NCI-H187 treated with DMSO at 0.1 percent for 48 hours (cell line): Measurements from ENCODE around the gene PSMB10.
A peak's percentile ranks its signal among the peaks of the same experiment; 100 is the strongest.
"Not testable (repeated sequence)": the region's sequence is repeated elsewhere in the genome, so short reads cannot be mapped to it uniquely, and the experiment has no call there.

Experiments
- DNase-seq: peaks from one replicate; lab custom pipeline; 2025; lab: John Stamatoyannopoulos, UW

PSMB10 gene

DNA sequence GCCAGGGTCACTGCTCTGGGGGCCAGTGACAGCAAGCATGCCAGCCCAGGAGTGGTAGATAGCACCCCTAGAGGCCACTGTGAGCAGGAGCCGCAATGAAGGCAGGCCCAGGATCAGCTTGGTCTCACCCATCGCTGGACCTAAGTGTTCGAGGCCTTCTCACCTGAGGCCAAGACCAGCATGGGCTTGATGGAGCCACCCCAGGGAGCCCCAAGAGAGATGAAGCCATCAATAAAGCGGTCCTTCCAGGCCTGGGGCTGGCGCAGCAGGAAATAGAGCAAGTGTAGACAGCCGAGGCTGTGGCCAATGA lies 5.5 kb upstream of the PSMB10 start:
- no peak for DNase-seq

DNA sequence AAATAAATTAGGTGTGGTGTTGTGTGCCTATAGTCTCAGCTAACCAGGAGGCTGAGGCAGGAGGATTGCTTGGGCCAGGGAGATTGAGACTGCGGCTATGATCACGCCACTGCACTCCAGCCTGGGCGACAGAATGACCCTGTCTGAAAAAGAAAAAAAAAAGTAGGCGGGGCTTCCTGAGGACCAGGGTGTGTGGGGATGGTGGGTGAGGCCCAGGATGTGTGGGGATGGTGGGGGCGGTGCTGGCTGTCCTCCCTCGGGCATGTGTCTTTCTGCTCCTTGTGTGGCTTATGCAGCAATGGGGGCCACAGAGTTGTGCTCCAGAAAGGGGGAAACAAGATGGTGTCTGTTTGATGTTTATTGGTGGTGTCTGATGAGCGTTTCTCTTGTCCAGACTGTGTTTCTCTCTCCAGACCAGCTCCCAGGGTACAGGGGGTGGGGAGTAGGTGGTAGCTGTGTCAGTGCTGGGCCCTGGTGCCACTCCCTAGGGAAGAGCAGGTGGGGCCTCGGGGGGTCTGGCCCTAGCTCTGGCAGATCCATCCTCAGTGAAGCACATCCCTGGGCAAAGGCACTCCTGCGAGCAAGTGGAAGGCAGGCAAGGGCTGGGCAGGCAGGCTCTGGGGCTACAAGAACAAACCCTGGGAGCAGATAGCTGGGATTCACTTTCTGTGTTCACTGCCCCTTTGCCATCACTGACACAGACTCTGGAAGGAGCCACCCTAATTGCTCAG lies 5.0 kb upstream of the PSMB10 start:
- DNase-seq, result no peak

DNA sequence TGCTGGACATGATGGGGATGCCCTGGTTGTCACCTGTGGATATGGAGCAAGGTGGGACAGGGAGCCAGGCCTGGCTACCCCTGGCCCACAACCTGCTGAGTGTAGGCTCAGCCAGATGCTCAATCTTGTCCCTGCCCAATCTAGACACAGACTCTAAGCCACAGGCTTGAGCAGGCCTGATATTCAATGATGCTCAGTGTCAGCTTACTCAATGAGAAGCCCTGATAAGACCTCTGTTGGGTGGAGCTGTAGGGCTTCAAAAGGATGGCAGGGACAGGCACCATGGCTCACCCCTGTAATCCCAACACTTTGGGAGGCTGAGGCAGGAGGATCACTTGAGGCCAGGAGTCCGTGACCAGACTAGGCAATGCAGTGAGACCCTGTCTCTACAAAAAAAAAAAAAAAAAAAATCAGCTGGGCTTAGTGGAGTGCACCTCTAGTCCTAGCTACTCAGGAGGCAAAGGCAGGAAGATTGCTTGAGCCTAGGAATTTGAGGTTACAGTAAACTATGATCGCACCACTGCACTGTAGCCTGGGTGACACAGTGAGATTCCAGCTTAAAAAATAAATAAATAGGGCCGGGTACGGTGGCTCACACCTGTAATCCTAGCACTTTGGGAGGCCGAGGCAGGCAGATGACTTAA lies 3.9 kb upstream of the PSMB10 start:
- DNase-seq, result no peak

DNA sequence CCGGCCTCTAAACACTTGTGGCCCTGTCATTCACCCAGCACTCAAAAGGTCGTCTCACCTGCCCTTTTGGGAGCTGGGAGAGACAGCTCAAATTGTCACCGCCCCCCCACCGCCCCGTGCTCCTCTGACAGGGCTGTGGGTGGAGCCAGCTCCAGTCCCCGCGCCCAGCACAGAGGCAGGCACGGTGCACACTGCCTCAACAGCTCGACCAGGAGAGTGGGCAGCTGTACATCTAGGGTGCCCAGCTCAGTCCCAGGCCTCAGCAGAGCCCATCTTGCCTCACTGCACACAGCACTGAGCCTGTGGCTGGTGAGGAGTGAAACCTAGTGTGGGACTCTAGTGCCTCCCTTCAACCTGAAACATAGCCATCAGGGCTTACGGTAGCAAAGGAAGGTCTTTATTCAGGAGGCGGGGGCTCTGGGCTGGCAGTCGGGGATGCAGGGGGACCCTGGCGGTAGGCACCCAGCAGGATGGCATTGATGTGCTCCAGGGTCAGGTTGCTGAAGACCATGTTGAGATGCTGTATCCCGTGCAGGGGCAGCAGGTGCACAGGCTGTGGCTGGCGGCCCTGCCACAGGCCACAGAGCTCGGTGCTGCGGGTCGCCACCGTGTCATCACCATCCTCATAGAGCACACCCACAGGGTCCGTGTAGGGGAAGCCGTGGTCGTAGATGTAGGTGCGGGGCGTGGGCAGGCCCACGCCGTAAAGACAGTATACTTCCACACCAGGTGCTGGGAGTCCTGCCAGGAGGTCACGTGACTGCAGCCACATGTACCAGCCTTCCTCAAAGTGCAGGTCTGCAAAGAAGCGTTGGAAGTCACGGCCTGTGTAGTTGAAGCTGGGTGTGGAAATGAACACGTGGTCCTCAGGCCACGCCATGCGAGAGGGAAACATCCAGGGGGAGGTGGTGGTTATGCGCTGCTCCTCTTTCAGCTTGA lies 3.1 kb upstream of the PSMB10 start:
- DNase-seq, result no peak

DNA sequence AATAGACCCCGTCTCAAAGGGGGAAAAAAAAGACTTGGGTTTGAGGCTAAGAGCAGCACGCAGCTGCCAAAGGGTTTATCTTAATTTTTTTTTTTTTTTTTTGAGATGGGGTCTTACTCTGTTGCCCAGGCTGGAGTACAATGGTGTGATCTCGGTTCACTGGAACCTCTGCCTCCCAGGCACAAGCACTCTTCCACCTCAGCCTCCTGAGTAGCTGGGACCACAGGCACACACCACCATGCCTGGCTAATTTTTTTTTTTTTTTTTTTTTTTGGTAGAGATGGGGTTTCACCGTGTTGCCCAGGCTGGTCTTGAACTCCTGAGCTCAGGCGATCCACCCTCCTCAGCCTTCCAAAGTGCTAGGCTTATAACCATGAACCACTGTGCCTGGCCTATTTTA lies 1.1 kb upstream of the PSMB10 start:
- DNase-seq, result not testable (repeated sequence)

DNA sequence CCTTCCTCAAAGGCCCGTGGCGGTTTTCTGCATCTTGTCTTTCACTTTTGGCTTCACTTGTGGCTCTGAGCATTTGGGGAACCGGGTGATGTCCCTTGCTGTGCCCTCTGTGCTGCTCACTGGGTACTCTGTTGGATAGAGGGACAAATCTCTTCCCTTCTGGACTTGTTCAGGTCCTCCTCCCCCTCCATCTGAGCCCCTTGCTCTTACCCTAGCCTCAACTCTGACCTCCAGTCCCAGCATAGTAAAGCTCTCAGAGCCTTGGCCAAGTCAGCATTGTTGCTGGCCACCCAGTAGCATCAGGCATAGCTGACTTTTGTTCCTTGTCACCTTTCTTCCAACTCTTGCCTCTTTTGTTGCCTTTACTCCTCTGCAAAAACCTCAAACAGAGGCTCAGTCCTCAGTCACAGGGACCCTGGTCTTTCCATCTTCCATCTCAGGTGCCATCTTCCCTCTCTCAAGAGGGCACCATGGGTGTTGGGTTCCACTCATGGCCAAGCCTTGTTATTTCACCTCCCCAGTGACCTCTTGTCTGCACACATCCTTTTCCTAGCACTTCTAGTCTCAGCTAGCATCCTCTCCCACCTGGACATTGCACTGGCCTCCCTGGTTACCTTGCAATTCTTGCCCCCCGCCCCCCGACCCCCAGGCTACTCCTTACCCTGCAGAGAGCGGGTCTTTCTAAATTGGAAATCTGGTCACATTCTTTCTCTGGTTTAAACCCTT lies 393 bp upstream of the PSMB10 start:
- no peak for DNase-seq

DNA sequence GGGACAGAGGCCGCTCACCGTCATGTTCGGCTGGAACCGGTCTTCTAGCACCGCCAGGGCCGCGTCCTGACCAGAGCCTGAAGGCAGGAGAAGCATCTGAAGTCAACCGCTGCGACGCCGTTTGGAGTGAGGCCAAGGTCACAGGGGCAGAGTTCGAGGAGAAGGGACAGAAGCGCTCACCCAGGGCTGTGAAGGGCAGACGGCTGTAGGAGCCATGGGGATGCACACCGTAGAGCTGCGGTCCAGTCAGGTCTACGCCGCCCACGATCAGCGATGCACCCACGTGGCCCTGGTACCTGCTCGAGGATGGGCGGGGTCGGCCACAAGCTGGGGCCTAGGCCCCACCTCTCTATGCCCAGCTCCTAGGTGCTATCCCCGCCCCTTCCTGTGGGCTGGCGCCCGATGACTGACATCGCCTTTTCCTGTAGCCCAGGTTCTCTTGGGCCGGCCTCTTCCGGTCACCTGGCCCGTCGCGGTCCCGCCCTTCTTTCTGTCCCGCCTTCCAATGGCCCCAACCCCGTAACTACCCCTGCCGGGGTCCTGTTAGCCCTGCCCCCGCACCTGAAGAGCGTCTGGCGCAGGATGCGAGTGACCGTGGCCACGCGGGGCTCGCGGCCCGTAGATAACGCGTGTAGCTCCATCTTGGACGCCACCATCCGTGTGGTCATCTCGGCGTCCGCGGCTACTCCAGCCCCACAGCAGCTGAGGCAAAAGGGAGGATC lies 1.1 kb downstream of the PSMB10 start:
- DNase-seq, result peak; percentile 77

DNA sequence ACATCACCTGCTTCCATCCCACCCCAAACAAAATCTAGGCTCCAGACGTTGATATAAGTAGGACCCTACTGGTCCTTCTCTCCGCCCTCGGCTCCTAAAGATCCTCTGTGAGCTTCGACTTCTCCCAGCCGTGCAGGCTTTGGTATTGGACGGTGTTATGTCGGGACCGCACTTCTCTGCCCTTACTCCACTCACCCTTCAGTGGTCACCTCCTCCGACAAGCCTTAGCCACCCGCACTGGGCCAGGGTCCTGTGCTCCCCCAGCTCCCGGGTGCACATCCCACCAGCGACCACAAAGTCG lies 1.6 kb downstream of the PSMB10 start:
- no peak for DNase-seq

DNA sequence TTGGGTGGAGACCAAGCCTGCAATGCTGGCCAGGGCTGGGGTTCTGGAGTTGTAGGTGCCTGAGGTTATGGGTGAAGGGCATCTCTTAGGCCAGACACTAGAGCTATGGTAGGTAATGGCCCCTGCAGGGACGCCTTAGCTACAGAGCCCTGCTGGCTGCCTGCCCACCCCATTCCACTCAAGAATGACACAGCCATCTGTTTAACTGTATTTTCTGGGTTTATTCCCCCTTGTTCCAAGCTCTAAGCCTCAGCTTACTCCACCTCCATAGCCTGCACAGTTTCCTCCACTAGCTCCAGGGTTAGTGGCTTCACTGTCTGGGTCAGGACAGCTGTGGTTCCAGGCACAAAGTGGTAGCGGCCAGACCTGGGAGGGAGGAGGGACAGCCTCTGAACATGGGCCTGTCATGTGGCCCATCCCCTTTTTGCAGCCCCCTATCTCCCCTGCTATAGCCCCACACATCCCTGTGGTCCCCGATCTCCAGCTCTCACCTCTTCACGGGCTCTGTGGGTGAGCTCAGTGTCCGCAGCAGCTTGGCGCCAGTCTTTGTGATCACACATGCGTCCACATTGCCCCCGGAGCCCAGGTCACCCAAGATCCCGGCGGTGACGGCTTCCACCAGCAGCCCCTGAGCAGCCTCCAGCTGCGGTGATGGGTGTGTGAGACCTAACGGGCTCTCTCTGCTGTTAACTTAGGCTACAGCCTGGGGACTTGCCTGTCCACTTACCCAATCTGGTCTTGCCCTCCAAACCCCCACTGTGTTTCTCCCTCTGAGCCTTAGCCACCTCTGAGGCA lies 2.1 kb downstream of the PSMB10 start:
- DNase-seq, result no peak

DNA sequence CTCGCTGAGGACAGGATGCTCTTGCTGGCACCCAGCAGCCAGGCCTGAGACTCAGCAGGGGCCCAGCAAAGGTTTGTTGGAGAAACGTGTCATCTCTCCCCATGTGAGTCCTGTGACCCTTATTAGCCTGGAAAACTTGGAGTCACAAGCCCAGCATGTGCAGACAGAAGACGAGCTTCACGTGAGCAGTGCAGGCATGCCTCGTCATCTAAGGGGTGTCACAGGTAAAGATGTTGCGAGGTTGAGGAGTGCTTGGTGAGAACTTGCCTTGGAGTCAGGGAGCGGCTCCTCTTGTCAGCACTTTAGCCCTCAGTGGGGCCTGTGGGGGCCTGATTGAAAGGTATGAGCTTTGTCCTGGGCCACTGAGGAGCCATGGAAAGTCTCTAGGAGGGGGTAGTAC lies 2.8 kb downstream of the PSMB10 start:
- DNase-seq, result no peak

DNA sequence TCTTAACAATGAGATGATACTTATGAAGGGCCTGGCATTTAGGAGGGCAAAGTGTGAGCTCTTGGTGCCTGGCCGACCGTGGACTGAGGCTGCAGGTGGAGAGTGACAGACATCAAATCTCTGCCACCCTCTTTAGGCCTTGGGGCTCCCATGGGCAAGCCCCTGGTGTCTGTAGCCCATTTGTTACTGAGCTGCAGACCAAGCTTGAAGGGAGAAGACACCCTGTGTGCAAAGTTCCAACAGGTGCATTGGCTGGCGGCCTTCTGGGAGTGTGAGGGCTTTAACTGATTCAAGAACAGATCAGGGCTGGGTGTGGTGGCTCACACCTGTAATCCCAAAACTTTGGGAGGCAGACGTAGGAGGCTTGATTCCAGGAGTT lies 4.2 kb downstream of the PSMB10 start:
- no peak for DNase-seq

DNA sequence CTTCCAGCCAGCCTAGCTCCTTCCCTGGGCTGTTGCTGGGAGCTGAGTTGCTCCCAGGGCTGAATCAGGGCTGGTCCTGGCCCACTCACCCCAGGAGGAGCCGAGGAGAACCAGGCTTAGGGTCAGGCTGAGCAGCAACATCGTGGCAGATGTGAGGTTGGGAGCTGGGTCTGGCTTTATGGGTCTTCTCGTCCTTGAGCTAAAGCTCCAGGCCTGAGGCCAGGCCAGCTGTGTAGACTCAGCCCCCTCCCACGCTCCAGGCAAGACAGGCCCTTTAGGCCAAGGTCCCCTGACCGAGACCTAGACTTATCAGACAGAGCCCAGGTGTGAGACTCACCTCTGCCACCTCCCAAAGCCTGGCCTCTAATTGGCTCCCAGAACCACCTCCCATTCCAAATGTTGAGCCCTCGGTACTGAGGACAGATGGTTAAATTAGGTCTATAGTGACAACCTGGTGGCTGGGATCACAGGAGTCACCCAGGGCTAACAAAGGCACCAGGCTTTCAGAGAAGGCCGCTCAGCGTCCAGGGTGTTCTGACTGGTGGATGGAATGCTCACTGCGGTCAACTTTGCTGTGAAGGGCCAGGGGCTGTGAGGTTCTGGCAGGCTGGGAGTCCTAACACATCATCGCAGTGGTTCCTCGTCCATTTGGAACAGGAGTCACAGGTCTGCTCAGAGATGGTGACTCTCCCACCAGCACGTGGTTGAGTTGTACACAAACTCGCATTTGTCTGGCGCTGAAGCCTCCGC lies 4.8 kb downstream of the PSMB10 start, which contains the start of gene CTRL:
Gene CTRL (minus strand): TSS at position 151 of the 750 bp plus-strand sequence. CDS start 10 bp downstream, at position 141.
- DNase-seq, result no peak

DNA sequence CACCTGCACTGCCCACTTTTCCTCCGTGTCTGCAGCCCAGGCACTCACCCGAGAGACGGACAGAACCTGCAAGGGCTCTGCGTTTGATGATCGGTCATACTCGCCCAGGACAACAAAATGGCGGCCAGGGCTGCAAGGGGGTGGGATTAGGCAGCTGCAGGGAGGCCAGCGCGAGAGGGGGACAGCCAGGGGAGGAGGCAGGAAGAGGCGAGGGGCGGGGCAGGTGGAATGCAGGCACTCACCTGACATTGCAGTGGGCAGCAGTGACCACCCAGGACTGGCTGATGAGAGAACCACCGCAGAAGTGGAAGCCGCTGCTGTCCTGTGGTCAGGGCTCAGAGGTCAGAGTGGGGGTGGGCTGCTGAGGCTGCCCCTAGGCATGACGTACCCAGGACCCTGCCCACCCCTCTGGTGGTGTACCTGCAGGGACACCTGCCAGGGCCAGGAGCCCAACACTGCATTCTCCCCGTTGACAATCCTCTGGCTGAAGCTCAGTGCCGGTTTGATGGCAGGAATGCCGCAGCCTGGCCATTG lies 5.9 kb downstream of the PSMB10 start:
- no peak for DNase-seq

DNA sequence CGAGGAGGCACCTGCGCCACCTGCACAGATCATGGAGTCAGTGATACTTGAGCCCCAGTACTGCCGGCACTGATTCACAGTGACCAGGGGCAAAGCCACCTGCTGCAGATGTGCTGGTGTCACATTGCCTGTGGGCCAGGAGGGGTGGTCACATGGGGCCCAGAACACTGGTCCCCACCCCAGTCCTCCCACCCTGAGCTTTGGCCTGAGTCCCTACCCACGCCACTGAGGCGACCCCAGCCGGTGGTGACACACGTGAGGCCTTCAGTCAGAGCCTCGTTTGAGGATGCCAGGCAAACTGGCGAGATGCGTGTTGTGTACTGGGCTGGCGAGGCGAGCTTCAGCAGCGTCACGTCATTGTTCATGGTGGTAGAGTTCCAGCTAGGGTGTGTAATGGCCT lies 6.5 kb downstream of the PSMB10 start:
- DNase-seq, result no peak

DNA sequence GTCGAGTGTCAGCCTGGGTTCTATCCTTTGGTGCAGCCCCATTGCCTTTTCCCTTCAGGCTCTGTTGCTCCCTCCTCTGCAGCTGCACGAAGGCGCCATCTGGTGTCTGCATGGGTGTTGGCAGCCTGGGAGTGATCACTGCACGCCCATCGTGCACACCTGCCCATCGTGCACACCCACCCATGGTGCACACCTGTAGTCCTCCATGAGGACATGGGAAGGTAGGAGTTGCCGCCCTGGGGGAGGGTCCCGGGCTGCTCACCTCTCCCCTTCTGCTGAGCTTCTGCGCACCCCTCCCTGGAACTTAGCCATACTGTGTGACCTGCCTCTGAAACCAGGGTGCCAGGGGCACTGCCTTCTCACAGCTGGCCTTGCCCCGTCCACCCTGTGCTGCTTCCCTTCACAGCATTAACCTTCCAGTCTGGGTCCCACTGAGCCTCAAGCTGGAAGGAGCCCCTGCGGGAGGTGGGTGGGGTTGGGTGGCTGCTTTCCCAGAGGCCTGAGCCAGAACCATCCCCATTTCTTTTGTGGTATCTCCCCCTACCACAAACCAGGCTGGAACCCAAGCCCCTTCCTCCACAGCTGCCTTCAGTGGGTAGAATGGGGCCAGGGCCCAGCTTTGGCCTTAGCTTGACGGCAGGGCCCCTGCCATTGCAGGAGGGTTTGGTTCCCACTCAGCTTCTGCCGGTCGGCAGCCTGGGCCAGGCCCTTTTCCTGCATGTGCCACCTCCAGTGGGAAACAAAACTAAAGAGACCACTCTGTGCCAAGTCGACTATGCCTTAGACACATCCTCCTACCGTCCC lies 7.9 kb downstream of the PSMB10 start:
- DNase-seq, result no peak

DNA sequence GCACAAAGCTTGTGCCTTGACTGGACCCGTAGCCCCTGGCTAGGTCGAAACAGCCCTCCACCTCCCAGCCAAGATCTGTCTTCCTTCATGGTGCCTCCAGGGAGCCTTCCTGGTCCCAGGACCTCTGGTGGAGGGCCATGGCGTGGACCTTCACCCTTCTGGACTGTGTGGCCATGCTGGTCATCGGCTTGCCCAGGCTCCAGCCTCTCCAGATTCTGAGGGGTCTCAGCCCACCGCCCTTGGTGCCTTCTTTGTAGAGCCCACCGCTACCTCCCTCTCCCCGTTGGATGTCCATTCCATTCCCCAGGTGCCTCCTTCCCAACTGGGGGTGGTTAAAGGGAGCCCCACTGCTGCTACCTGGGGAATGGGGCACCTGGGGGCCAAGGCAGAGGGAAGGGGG lies 8.5 kb downstream of the PSMB10 start:
- DNase-seq, result no peak

DNA sequence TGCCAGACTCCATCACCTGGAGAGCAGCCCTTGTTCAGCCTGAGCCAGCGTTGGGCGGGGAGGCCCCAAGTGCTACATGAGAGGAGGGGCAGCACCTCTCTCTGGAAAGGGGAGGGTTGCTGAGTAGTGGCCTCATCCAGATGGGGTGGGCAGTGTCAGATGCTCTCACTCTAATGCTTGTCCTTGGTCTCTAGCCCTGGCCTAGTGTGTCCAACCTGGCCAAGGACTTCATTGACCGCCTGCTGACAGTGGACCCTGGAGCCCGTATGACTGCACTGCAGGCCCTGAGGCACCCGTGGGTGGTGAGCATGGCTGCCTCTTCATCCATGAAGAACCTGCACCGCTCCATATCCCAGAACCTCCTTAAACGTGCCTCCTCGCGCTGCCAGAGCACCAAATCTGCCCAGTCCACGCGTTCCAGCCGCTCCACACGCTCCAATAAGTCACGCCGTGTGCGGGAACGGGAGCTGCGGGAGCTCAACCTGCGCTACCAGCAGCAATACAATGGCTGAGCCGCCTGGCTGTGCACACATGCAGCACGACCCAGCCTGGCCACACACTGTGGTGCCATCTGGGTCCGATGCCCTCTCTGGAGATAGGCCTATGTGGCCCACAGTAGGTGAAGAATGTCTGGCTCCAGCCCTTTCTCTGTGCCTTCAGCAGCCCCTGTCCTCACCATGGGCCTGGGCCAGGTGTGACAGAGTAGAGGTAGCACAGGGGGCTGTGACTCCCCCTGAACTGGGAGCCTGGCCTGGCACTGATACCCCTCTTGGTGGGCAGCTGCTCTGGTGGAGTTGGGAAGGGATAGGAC lies 9.3 kb downstream of the PSMB10 start:
- no peak for DNase-seq

DNA sequence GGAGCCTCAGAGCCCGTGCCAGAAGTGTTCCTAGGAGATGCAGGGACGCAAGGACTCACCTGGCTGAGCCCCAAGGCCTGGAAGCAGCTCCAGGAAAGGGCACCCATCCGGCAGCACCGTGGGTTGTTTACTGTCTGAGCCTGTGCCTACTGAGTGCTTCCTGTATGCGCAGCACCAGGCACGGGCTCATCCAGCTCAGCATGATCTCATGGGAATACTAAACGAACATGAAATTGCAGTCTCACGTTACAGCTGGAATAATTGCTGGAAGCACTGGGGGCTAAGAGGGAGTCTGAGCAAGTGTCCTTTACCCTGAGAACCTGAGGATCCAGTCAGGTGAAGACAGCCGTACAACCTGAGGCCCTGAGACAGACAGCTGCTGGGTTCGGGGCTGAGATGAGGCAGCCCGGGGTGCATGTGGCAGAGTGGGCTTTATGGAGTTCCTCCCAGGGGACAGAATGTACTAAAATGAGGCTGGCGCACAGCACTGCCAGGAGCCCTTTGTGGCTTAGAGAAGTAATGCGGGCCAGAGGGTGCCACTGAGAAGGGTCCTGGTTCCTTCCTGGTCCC lies 10.4 kb downstream of the PSMB10 start:
- no peak for DNase-seq
